Natural killer cell (primary cell): ENCODE data around the gene GLYATL3. TPM values are rescaled to one million over a fixed set of nuclear protein-coding genes. Genes with fewer than 3 reads are reported as not detected.

Source experiments
- ATAC-seq, 3 donors: fragments of 150-1000 bp in 2 of 3; fragments of 200-7000 bp in 1 of 3; cut with Tn5 transposase; 1 replicate in 1 of 3; 2 replicates in 2 of 3; pipeline ENCODE4 v1.10.0; 2021; ENCODE audit warnings: mild to moderate bottlenecking in 2 of 3, moderate library complexity in 2 of 3
- DNase-seq, 2 donors: peaks; one replicate each; pipeline versions ENCODE4 v3.0.0 to v3.0.0-alpha.2; 2013 to 2021; ENCODE audit warnings: mixed read lengths in 1 of 2
- H3K27ac ChIP-seq: one replicate; pipeline ENCODE4 v1.5.1; 2013; ENCODE audit warnings: mild to moderate bottlenecking, low read length
- H3K27me3 ChIP-seq: one replicate; pipeline ENCODE4 v1.6.1; 2013; ENCODE audit warnings: low read length; ENCODE audit not compliant: control insufficient read depth, insufficient read depth
- H3K36me3 ChIP-seq: one replicate; pipeline ENCODE4 v1.6.1; 2013; ENCODE audit warnings: low read length; ENCODE audit not compliant: control insufficient read depth, insufficient read depth
- H3K4me1 ChIP-seq: one replicate; pipeline ENCODE4 v1.6.1; 2013; ENCODE audit warnings: low read length; ENCODE audit not compliant: control insufficient read depth, insufficient read depth
- H3K4me3 ChIP-seq: one replicate; pipeline ENCODE4 v1.5.1; 2013; ENCODE audit warnings: low read length
- H3K9me3 ChIP-seq: one replicate; pipeline ENCODE4 v1.6.1; 2013; ENCODE audit warnings: low read length; ENCODE audit not compliant: control insufficient read depth, insufficient read depth
- H3K27ac Mint-ChIP-seq, 2 donors: one replicate each; pipeline ENCODE4 v1.8.0; 2022; ENCODE audit warnings: mild to moderate bottlenecking in 2 of 2, mixed read lengths in 2 of 2, moderate library complexity in 1 of 2
- H3K27me3 Mint-ChIP-seq, 2 donors: one replicate each; pipeline ENCODE4 v1.8.0; 2022; ENCODE audit warnings: low read depth in 2 of 2, mixed read lengths in 2 of 2
- H3K36me3 Mint-ChIP-seq: one replicate; pipeline ENCODE4 v1.8.0; 2022; ENCODE audit warnings: mixed read lengths
- H3K4me1 Mint-ChIP-seq, 2 donors: one replicate each; pipeline ENCODE4 v1.8.0; 2022; ENCODE audit warnings: mixed read lengths in 2 of 2
- H3K4me3 Mint-ChIP-seq: one replicate; pipeline ENCODE4 v1.8.0; 2022; ENCODE audit warnings: mild to moderate bottlenecking, moderate library complexity, mixed read lengths
- H3K9me3 Mint-ChIP-seq, 2 donors: one replicate each; pipeline ENCODE4 v1.8.0; 2022; ENCODE audit warnings: mixed read lengths in 2 of 2
- CTCF ChIP-seq: fragments of 200-600 bp; IDR thresholded peaks from one replicate; pipeline ENCODE4 v1.8.0; 2022; ENCODE audit warnings: antibody characterized with exemption
- WGBS: methylation state at CpG from one replicate; pipeline ENCODE4 v1.1.7; 2013; ENCODE audit warnings: missing lambda C conversion rate; ENCODE audit not compliant: insufficient coverage; 5-methylcytosine and 5-hydroxymethylcytosine counted together
- intact Hi-C: fragments of 100-400 bp; cut with micrococcal nuclease; formaldehyde crosslinking; loops from one replicate; pipeline ENCODE4 v1.14.2; 2022
- total RNA-seq, 4 donors: library from RNA; stranded (reverse); fragments of 120-200 nt in 1 of 4; gene quantifications; one replicate each; pipeline versions ENCODE4 v1.2.3 to v1.2.4, GENCODE V29; 2013 to 2022

The GLYATL3 gene
- total RNA-seq, 3 donors from 2014 or later (not counting 1 experiment from before 2014, with no cell fraction given): not detected

GRCh38 chr6:49576618-49577017, 76.9 kb downstream of the GLYATL3 start:
- no peak for DNase-seq
- Mint-ChIP-seq H3K36me3 (no peaks in the 10 kb centered on the region), H3K4me1 (no peaks in the 10 kb centered on the region), H3K9me3 (peaks cover 2 to 3% of the 10 kb centered on the region in 2 donors), H3K27ac (no peak overlapping the region), H3K4me3 (no peak overlapping the region), H3K27me3 (no peaks in the 10 kb centered on the region)
- no peak for TF ChIP-seq CTCF
- intact Hi-C loops: no loop called here
- no peaks in the 10 kb centered on the region for H3K4me1 ChIP-seq
- no peaks in the 10 kb centered on the region for H3K27me3 ChIP-seq
- no peaks in the 10 kb centered on the region for H3K9me3 ChIP-seq
- H3K27ac ChIP-seq: no peak overlapping the region
- WGBS: no CpG with 5 or more reads among the region's 1 CpG
- ATAC-seq: no peak
- no peak overlapping the region for H3K4me3 ChIP-seq
- H3K36me3 ChIP-seq: no peaks in the 10 kb centered on the region

Other genes starting within 250 kb of the GLYATL3 start
- 1 to 10 TPM; 6.0 to 7.2 (median 7.1) TPM for gene MMUT, start 36.7 kb upstream of the GLYATL3 start, total RNA-seq
- 1 to 10 TPM; 1.5 to 3.2 (median 1.6) TPM for gene CENPQ, start 36.6 kb upstream of the GLYATL3 start, total RNA-seq
- not detected for gene C6orf141, start 50.7 kb downstream of the GLYATL3 start, total RNA-seq
- not detected for gene RHAG, start 136.9 kb downstream of the GLYATL3 start, total RNA-seq
- gene CRISP2, start 213.6 kb downstream of the GLYATL3 start, total RNA-seq: not detected
- gene CRISP3, start 244.5 kb downstream of the GLYATL3 start, total RNA-seq: not detected